ENCODE results near the gene PCDH17.
A peak's percentile ranks its signal among the peaks of the same experiment; 100 is the strongest.

The PCDH17 gene

GRCh38 chr13:57631596-57632275 is at the start of gene PCDH17:
PCDH17 (plus strand) TSS chr13:57631744; CDS start chr13:57632547, 803 bp downstream.
- FAIRE-seq (no peak), DNase-seq (ENCODE audit: insufficient read length, low spot score) (no peak)

DNA sequence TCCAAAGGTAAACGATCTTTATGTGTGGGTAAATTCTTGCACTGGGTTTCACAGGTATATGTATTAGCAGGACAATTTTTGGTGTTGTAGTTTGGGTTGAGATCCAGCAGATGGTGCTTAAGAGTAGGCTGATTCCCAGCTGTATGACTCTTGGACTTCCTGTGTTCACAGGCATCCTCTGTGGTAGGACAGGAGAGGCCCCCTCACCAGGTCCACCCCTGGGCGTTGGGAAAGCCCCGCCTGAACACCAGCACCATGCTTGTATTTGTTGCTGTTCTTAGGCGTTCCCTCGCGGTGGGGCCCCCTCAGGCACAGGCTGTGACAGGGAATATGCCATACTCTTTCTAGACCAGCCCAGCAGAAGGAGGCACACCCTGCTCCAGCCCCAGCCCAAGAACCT is 49.5 kb upstream of the PCDH17 start:
- DNase-seq (ENCODE audit: insufficient read length, low spot score) (no peak), FAIRE-seq (no peak)

- DNase-seq (ENCODE audit: insufficient read length, low spot score) (no peak), FAIRE-seq (no peak)
Observed at GRCh38 chr13:57583529-57583928, 48.0 kb upstream of the PCDH17 start.

GRCh38 chr13:57588639-57589038 is 42.9 kb upstream of the PCDH17 start:
- FAIRE-seq = no peak
- no peak for DNase-seq (ENCODE audit: insufficient read length, low spot score)

GRCh38 chr13:57595775-57596174 is 35.8 kb upstream of the PCDH17 start:
- FAIRE-seq (no peak), DNase-seq (ENCODE audit: insufficient read length, low spot score) (no peak)

- DNase-seq (ENCODE audit: insufficient read length, low spot score) = no peak
- no peak for FAIRE-seq
Observed at GRCh38 chr13:57601536-57601935, 30.0 kb upstream of the PCDH17 start.

DNA sequence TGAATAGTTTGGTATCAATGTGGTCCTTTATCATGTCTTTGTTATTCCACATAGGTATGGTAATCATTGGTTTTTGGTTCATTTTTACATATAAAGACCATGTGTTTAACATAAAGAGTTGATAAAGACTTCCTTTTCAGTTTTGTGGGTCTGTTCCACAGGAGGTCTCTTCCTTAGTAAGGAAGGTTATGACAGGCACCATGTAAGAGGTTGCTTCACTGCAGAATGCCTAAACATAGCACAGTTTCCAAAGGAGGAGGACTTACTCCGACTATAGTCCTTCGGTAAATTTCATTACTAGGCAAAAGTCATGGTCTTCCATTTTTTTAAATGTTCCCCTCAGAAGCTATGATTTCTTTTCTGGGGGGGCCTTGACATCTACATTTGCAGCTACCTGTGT is 27.1 kb upstream of the PCDH17 start:
- no peak for FAIRE-seq
- DNase-seq (ENCODE audit: insufficient read length, low spot score) = no peak

DNA sequence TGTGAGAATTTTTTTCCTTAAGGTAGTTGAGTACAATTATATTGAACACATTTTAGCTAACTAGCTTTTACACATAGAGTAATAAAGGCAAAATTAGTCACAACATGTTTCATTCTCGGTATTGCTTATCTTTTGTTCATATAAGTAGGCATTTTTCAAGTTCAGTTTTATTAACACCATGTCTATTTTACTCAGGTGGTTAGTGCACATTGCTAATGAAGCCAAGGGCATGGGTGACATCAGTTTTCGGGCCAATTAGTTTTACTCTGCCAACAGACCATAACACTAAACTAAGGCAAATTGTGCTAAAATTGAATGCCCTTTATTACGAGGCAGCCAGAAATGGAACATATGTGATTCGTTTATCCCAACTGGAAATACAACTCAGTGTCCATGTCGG is 19.6 kb upstream of the PCDH17 start:
- DNase-seq (ENCODE audit: insufficient read length, low spot score) = no peak
- FAIRE-seq = no peak

DNA sequence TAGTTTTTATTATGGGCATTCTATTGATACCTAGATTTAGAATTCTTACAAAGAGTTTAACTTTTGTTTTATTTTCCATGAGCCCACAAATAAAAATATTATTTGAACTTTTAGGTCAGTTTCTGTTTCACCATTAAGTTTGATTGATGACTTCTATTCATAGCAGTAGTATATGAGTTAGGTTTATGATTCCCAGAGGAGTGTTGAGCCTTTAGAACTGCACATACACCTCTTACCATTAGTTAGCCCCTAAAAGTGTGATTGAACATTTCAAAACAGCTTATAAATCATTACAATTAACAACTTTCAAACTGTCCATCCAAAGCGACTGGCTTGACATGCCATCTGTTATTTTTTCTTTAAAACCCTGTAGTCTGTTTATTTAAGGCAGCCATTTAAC is 19.0 kb upstream of the PCDH17 start:
- FAIRE-seq (no peak), DNase-seq (ENCODE audit: insufficient read length, low spot score) (no peak)

DNA sequence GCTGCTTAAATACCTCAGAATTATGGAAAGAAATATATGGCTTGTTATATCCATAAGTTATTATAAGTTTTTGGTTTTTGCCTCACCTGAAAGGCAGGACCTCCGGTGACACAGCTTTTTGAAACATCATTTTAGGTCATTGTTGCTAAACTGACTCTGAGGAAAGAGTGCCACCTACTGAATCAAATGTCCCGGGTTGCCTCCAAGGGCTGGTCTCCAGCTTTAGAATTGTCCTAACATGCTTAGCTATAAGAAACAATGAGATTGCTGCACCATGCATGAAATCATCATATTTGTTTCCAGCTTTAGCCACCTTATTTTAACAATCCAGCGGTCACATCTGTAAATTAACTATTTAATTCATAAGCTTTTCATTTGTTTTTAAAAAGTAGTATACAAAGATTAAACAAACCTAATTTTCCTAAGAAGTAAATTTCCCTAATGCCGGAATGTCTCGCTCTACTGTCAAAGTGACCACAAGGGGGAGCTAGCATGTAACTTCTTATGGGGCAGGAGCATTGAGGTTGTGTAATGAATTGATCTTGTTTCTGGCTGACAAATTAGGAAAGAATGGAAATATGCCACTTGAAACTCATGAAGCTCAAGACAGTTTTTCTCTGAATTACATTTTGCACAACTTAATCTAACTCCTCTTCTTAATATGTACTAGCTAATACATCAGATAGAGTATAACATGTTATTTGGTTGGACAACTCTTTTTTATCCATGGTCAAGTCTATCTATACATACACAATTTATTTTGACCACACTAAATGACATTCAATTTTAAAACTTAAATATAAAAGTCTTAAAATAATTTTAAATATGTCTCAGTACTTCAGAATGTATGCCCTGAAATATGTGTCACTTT is 6.7 kb upstream of the PCDH17 start:
- DNase-seq (ENCODE audit: insufficient read length, low spot score) (no peak), FAIRE-seq (peak; percentile 82)

DNA sequence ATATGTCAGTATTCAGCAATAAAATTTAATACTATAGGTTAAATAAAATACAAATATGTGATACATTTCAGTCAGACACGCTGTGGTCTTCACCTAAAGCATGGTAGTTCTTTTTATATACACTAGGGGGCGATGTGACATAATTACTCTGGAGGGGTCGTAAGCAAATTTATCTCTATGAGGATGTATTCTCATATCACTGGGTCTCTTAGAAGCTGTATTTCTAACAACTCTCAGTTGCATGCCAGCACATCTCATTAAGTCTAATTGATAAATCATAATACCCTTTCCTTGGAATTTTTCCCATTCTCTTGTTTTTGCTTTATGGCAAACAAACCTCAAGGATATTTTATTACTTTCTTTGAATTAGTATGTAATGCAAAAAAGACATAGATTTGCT is 3.9 kb upstream of the PCDH17 start:
- FAIRE-seq (peak; percentile 71), DNase-seq (ENCODE audit: insufficient read length, low spot score) (no peak)

DNA sequence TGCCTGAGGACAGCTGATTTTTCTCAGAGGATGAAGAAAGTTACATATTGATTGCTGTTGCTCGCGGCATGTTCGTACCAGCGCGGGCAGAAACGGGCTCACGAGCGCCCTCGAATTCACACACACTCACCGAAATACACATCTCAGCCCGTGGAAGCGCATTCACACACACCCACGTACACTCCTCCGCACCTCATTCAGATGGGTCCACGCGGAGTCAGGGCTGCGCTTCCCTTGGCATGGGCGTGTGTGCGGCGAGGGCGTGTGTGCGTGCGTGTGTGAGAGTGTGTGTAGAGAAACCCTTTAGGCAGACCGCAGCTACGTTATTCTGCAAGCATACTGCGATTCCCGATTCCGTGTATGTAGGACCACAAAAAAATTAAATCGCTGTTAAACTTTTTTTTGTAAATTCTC is 2.1 kb upstream of the PCDH17 start:
- DNase-seq (ENCODE audit: insufficient read length, low spot score) (no peak), FAIRE-seq (no peak)

DNA sequence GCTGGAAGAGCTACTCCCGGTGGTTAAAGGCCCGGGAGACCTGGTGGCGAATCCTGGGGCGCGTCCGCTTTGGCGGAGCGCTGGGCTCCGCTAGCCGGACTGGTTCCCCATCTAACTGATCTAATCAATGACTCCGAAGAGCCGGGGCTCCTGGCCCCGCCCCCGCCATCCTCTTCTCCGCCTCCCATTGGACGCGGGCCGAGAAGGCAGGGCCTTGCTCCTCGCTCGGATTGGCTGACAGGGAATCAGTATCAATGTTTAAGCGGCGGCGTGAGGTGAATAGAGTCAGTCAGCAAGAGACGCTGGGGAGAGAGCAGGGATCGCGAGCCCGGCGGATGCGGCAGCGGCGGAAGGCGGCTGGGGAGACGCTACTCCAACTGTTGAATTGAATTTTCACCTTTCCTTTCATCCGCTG is 1.7 kb upstream of the PCDH17 start:
- DNase-seq (ENCODE audit: insufficient read length, low spot score) = no peak
- no peak for FAIRE-seq

DNA sequence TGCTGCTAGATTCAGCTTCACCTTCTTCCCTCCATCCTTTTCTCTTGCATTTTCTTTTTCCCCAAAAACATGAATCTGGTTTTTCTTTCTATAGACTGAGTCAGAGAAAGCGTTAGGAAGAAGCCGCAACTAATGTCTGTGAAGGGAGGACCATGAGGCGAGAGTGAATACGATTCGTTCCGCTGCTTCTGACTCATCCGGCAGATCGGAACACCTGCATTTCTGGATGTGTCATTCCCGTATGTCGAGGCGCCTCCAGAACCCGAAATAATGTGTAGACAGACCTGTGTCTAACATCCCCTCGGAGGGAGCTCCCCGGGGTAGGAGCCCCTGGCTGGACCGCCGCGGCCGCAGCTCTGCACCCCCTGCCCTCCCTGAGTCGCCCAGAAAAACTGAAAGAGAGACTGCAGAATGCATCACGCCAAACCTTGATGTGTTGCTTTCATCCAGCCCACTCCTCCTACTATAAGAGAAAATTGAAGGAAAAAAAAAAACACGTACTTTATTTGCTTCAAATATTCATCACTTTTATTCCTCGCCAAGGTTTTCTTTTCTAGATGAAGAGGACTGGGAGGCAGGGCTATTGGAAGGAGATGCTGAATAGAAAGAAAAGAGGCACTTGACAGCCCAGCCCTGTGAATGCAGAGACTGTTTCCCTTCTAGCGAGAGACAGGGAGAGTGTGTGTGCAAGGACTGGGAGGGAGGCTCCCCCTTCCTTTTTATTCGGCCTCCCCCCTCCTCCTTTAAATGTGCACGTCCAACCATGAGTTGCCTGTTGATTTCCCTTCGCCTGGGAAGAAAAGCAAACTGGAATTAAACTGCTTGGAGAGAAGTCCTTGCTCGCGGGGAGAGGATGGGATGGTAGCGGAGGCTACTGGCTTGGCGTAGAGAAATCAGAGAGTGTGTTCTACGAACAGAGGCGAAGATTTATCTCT is 616 bp upstream of the PCDH17 start:
- FAIRE-seq (no peak), DNase-seq (ENCODE audit: insufficient read length, low spot score) (no peak)

DNA sequence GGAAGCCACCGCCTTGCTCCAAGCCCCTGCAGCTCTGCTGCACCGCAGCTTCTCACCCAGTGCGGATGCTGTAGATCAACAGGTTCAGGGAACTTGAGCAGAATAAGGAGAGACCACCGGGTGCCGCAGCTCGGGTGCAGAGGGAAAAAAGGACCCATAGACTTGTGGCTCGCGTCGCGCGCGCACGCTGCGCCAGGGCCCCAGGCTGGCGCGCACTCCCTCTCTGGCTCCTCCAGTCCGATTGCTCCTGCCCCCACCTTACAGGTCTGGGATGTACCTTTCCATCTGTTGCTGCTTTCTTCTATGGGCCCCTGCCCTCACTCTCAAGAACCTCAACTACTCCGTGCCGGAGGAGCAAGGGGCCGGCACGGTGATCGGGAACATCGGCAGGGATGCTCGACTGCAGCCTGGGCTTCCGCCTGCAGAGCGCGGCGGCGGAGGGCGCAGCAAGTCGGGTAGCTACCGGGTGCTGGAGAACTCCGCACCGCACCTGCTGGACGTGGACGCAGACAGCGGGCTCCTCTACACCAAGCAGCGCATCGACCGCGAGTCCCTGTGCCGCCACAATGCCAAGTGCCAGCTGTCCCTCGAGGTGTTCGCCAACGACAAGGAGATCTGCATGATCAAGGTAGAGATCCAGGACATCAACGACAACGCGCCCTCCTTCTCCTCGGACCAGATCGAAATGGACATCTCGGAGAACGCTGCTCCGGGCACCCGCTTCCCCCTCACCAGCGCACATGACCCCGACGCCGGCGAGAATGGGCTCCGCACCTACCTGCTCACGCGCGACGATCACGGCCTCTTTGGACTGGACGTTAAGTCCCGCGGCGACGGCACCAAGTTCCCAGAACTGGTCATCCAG is 964 bp downstream of the PCDH17 start:
- DNase-seq (ENCODE audit: insufficient read length, low spot score) (no peak), FAIRE-seq (no peak)

- no peak for DNase-seq (ENCODE audit: insufficient read length, low spot score)
- FAIRE-seq = no peak
Observed at GRCh38 chr13:57633141-57633949, 1.8 kb downstream of the PCDH17 start.

- FAIRE-seq (no peak), DNase-seq (ENCODE audit: insufficient read length, low spot score) (no peak)
Observed at GRCh38 chr13:57633950-57634838, 2.6 kb downstream of the PCDH17 start.

DNA sequence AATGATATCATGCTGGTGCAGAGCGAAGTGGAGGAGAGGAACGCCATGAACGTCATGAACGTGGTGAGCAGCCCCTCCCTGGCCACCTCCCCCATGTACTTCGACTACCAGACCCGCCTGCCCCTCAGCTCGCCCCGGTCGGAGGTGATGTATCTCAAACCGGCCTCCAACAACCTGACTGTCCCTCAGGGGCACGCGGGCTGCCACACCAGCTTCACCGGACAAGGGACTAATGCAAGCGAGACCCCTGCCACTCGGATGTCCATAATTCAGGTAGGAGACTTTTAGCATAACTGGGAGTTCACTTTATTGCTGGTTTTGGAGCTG is 3.3 kb downstream of the PCDH17 start:
- FAIRE-seq (no peak), DNase-seq (ENCODE audit: insufficient read length, low spot score) (no peak)
